Midbrain (tissue), 1 donor: ENCODE data around the gene BCL11A.

ENCODE experiments used
- DNase-seq: peaks from one replicate; lab custom pipeline; 2025; lab: John Stamatoyannopoulos, UW

The BCL11A gene

GRCh38 chr2:60558536-60558935, 5.1 kb upstream of the BCL11A start:
- DNase-seq, result no peak

- no peak for DNase-seq
Measured at GRCh38 chr2:60557486-60557864, 4.0 kb upstream of the BCL11A start.

GRCh38 chr2:60556576-60557485, 3.4 kb upstream of the BCL11A start:
- no peak for DNase-seq

- DNase-seq, result no peak
Measured at GRCh38 chr2:60556175-60556574, 2.7 kb upstream of the BCL11A start.

GRCh38 chr2:60555783-60556139, 2.3 kb upstream of the BCL11A start:
- no peak for DNase-seq

- DNase-seq, result no peak
Measured at GRCh38 chr2:60555066-60555782, 1.8 kb upstream of the BCL11A start.

- DNase-seq, result no peak
Measured at GRCh38 chr2:60554646-60555065, 1.2 kb upstream of the BCL11A start.

GRCh38 chr2:60554074-60554645, 706 bp upstream of the BCL11A start:
- peak; percentile 26 for DNase-seq

GRCh38 chr2:60552851-60553494, 481 bp downstream of the BCL11A start:
- DNase-seq, result no peak

- no peak for DNase-seq
Measured at GRCh38 chr2:60552078-60552850, 1.2 kb downstream of the BCL11A start.

- no peak for DNase-seq
Measured at GRCh38 chr2:60551240-60552077, 2.0 kb downstream of the BCL11A start.

GRCh38 chr2:60550984-60551239, 2.5 kb downstream of the BCL11A start:
- DNase-seq, result no peak

GRCh38 chr2:60550178-60550983, 3.1 kb downstream of the BCL11A start:
- peak; percentile 77 for DNase-seq

- DNase-seq, result no peak
Measured at GRCh38 chr2:60549928-60550177, 3.6 kb downstream of the BCL11A start.

GRCh38 chr2:60549238-60549927, 4.1 kb downstream of the BCL11A start:
- DNase-seq, result no peak

- no peak for DNase-seq
Measured at GRCh38 chr2:60548845-60549237, 4.6 kb downstream of the BCL11A start.

GRCh38 chr2:60548311-60548710, 5.1 kb downstream of the BCL11A start:
- no peak for DNase-seq

GRCh38 chr2:60547841-60548240, 5.6 kb downstream of the BCL11A start:
- no peak for DNase-seq

GRCh38 chr2:60546756-60547420, 6.6 kb downstream of the BCL11A start:
- DNase-seq, result no peak
